Calu3 (cell line): Measurements from ENCODE around the gene INCENP. TPM values are rescaled to one million over a fixed set of nuclear protein-coding genes. Genes with fewer than 3 reads are reported as not detected.
A peak's percentile ranks its signal among the peaks of the same experiment; 100 is the strongest.

ENCODE experiments used
- BruUV-seq: library from RNA; stranded (reverse); fragments of 400-500 nt; replicated peaks from 2 replicates; lab custom pipeline; 2021; lab: Mats Ljungman, UMichigan
- CTCF ChIA-PET: fragments of 300-600 bp; sonication (Branson Sonifier 250); formaldehyde crosslinking; loops from one replicate; lab custom pipeline; 2022; ENCODE audit warnings: antibody characterized with exemption; lab: Charles Lee
- DNase-seq: peaks from one replicate; pipeline ENCODE4 v3.0.0; 2022
- H3K27ac Mint-ChIP-seq: one replicate; pipeline ENCODE4 v1.8.0; 2022; ENCODE audit warnings: mixed read lengths; ENCODE audit not compliant: unreplicated experiment
- H3K27me3 Mint-ChIP-seq: one replicate; pipeline ENCODE4 v1.8.0; 2022; ENCODE audit warnings: mixed read lengths; ENCODE audit not compliant: unreplicated experiment
- H3K36me3 Mint-ChIP-seq: one replicate; pipeline ENCODE4 v1.8.0; 2022; ENCODE audit warnings: mild to moderate bottlenecking, moderate library complexity, mixed read lengths; ENCODE audit not compliant: insufficient read depth, unreplicated experiment
- H3K4me1 Mint-ChIP-seq: one replicate; pipeline ENCODE4 v1.8.0; 2022; ENCODE audit warnings: mild to moderate bottlenecking, low read depth, mixed read lengths; ENCODE audit not compliant: unreplicated experiment
- H3K4me3 Mint-ChIP-seq: one replicate; pipeline ENCODE4 v1.8.0; 2022; ENCODE audit warnings: mild to moderate bottlenecking, low read depth, moderate library complexity, mixed read lengths; ENCODE audit not compliant: unreplicated experiment
- H3K9me3 Mint-ChIP-seq: one replicate; pipeline ENCODE4 v1.8.0; 2022; ENCODE audit warnings: low read depth, mixed read lengths; ENCODE audit not compliant: unreplicated experiment
- intact Hi-C: fragments of 100-400 bp; cut with micrococcal nuclease; formaldehyde crosslinking; loops from one replicate; pipeline ENCODE4 v1.10.0; 2022; ENCODE audit not compliant: unreplicated experiment
- total RNA-seq: library from RNA; stranded (reverse); gene quantifications from 2 replicates; pipeline ENCODE4 v1.2.3, GENCODE V29; 2022
- TF ChIP-seq, protein P1 (sequence below): fragments of 200-600 bp; IDR thresholded peaks from one replicate; pipeline ENCODE4 v1.8.0; 2022; ENCODE audit warnings: antibody characterized with exemption; ENCODE audit not compliant: unreplicated experiment

Gene INCENP
- total RNA-seq, 1 experiment from 2014 or later: 115 TPM

GRCh38 chr11:62128835-62129234 is 5.0 kb downstream of the INCENP start:
- Mint-ChIP-seq H3K27ac (peak overlapping the region; percentile 9), H3K36me3 (peaks cover 52% of the 10 kb centered on the region), H3K9me3 (no peaks in the 10 kb centered on the region), H3K4me3 (no peak overlapping the region), H3K4me1 (peaks cover 36% of the 10 kb centered on the region), H3K27me3 (no peaks in the 10 kb centered on the region)
- intact Hi-C loops: no loop called here
- BruUV-seq: no TSS peak
- TF ChIP-seq, protein P1, sequence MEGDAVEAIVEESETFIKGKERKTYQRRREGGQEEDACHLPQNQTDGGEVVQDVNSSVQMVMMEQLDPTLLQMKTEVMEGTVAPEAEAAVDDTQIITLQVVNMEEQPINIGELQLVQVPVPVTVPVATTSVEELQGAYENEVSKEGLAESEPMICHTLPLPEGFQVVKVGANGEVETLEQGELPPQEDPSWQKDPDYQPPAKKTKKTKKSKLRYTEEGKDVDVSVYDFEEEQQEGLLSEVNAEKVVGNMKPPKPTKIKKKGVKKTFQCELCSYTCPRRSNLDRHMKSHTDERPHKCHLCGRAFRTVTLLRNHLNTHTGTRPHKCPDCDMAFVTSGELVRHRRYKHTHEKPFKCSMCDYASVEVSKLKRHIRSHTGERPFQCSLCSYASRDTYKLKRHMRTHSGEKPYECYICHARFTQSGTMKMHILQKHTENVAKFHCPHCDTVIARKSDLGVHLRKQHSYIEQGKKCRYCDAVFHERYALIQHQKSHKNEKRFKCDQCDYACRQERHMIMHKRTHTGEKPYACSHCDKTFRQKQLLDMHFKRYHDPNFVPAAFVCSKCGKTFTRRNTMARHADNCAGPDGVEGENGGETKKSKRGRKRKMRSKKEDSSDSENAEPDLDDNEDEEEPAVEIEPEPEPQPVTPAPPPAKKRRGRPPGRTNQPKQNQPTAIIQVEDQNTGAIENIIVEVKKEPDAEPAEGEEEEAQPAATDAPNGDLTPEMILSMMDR: no peak
- CTCF ChIA-PET: no interaction called here
- no peak for DNase-seq

GRCh38 chr11:62129590-62130282 is 5.9 kb downstream of the INCENP start:
- H3K4me1 Mint-ChIP-seq: peaks cover 32% of the 10 kb centered on the region
- DNase-seq: no peak
- intact Hi-C loops: no loop called here
- CTCF ChIA-PET: no interaction called here
- TF ChIP-seq, protein P1: no peak
- BruUV-seq: no TSS peak
- no peak overlapping the region for H3K4me3 Mint-ChIP-seq
- H3K27me3 Mint-ChIP-seq: no peaks in the 10 kb centered on the region
- H3K9me3 Mint-ChIP-seq: no peaks in the 10 kb centered on the region
- peaks cover 46% of the 10 kb centered on the region for H3K36me3 Mint-ChIP-seq
- no peak overlapping the region for H3K27ac Mint-ChIP-seq

DNA sequence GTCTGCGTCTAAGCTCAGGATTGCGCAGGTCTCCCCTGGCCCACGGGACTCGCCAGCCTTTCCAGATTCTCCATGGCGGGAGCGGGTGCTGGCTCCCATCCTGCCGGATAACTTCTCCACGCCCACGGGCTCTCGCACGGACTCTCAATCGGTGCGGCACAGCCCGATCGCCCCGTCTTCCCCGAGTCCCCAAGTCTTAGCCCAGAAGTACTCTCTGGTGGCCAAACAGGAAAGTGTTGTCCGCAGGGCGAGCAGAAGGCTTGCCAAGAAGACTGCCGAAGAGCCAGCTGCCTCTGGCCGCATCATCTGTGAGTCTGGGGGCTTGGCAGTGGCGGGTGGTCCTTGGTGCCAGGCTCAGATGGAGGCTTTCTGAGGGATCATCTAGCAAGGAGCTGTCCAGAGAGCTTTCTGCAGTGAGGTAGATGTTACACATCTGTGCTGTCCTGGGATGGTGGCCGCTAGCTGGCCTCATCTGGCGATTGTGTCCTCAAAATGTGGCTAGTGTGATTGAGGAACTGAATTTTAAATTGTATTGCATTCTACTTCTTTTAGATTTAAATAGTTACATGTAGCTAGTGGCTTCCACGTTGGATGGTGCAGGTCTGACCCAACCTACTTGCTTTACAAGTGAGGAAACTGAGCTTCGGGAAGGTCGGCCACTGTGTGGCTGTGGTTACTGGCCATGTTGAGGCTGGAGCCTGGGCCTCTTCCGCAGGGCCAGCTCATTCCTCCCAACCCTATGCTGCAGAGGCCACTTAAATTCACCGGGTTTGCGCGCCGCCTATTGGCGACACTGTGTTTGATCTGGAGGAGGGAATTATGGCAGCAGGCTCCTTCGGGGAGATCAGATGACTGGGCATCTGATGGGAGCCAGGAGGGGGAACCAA is 6.7 kb downstream of the INCENP start:
- Mint-ChIP-seq H3K4me1 (peaks cover 24% of the 10 kb centered on the region), H3K4me3 (no peak overlapping the region), H3K27ac (no peak overlapping the region), H3K36me3 (peaks cover 42% of the 10 kb centered on the region), H3K9me3 (no peaks in the 10 kb centered on the region), H3K27me3 (no peaks in the 10 kb centered on the region)
- DNase-seq: no peak
- CTCF ChIA-PET: no interaction called here
- no TSS peak for BruUV-seq
- TF ChIP-seq, protein P1: no peak
- intact Hi-C loops: no loop called here

GRCh38 chr11:62131170-62131464 is 7.3 kb downstream of the INCENP start:
- intact Hi-C loops: no loop called here
- CTCF ChIA-PET: no interaction called here
- H3K36me3 Mint-ChIP-seq: peaks cover 42% of the 10 kb centered on the region

More at GRCh38 chr11:62131170-62131464, 7.3 kb downstream of the INCENP start:
- Mint-ChIP-seq H3K27me3 (no peaks in the 10 kb centered on the region), H3K4me1 (peaks cover 20% of the 10 kb centered on the region), H3K4me3 (no peak overlapping the region), H3K9me3 (no peaks in the 10 kb centered on the region), H3K27ac (no peak overlapping the region)
- TF ChIP-seq, protein P1: no peak
- DNase-seq: no peak
- BruUV-seq: no TSS peak
